Colonic mucosa (tissue), 4 donors: ENCODE data around the gene INPP5E. TPM values are rescaled to one million over a fixed set of nuclear protein-coding genes. Genes with fewer than 3 reads are reported as not detected.
A peak's percentile ranks its signal among the peaks of the same experiment; 100 is the strongest.

ENCODE experiments used
- DNase-seq: peaks from one replicate; pipeline ENCODE4 v3.0.0-alpha.2; 2020
- H3K27ac ChIP-seq: fragments of 200-600 bp; one replicate; pipeline ENCODE4 v1.8.0; 2021
- H3K27me3 ChIP-seq: fragments of 200-600 bp; one replicate; pipeline ENCODE4 v1.8.0; 2021
- H3K36me3 ChIP-seq: fragments of 200-600 bp; one replicate; pipeline ENCODE4 v1.8.0; 2021
- H3K4me1 ChIP-seq: fragments of 200-600 bp; one replicate; pipeline ENCODE4 v1.8.0; 2021; ENCODE audit warnings: mild to moderate bottlenecking
- H3K4me3 ChIP-seq: fragments of 200-600 bp; one replicate; pipeline ENCODE4 v1.8.0; 2021
- H3K9ac ChIP-seq, 2 donors: one replicate each; pipeline ENCODE4 v1.7.0; 2013; ENCODE audit warnings: control low read depth in 2 of 2, low read depth in 2 of 2, low read length in 2 of 2
- H3K9me3 ChIP-seq: fragments of 200-600 bp; one replicate; pipeline ENCODE4 v1.8.0; 2021
- CTCF ChIP-seq: fragments of 200-600 bp; IDR thresholded peaks from one replicate; pipeline ENCODE4 v1.8.0; 2022; ENCODE audit warnings: antibody characterized with exemption, mild to moderate bottlenecking
- intact Hi-C: fragments of 100-400 bp; cut with DNase I; formaldehyde crosslinking; loops from one replicate; pipeline ENCODE4 v1.14.1; 2022
- total RNA-seq, 2 donors: library from RNA; stranded (reverse); fragmentation: NEBNext Ultra II Directional in 1 of 2; extraction: Animal tissue kit (Norgen Biotek cat#: 25700) in 1 of 2; gene quantifications; one replicate each; pipeline ENCODE4 v1.2.1, GENCODE V29; 2021
- donor health status: healthy.
- donor health status: DM: no; HTN: no; CAD: no.
- donor health status: DM: no; HTN: no; CAD: no.

The INPP5E gene
- total RNA-seq, 2 donors from 2014 or later: 8.3 to 12.1 TPM

- no peak for DNase-seq
- intact Hi-C loops: no loop called here
These were observed 46.5 kb upstream of the INPP5E start for GRCh38 chr9:136486131-136486530.

GRCh38 chr9:136485049-136486045 lies 45.7 kb upstream of the INPP5E start:
- Histone ChIP-seq H3K4me1 (peaks cover 18% of the 10 kb centered on the region), H3K27ac (no peak overlapping the region), H3K9ac (no peak overlapping the region), H3K9me3 (no peaks in the 10 kb centered on the region), H3K4me3 (no peak overlapping the region), H3K27me3 (no peaks in the 10 kb centered on the region), H3K36me3 (no peaks in the 10 kb centered on the region)
- peak; percentile 90 for DNase-seq
- peak; percentile 89 for TF ChIP-seq CTCF
- intact Hi-C loops: no loop called here

More at GRCh38 chr9:136486131-136486530, 46.5 kb upstream of the INPP5E start:
- no peaks in the 10 kb centered on the region for H3K9me3 ChIP-seq
- H3K36me3 ChIP-seq: no peaks in the 10 kb centered on the region
- no peak overlapping the region for H3K27ac ChIP-seq
- no peaks in the 10 kb centered on the region for H3K27me3 ChIP-seq
- no peak overlapping the region for H3K9ac ChIP-seq
- H3K4me1 ChIP-seq: peaks cover 18% of the 10 kb centered on the region
- no peak for TF ChIP-seq CTCF
- H3K4me3 ChIP-seq: no peak overlapping the region

- TF ChIP-seq CTCF: no peak
- Histone ChIP-seq H3K9me3 (no peaks in the 10 kb centered on the region), H3K4me1 (peaks cover 18% of the 10 kb centered on the region), H3K4me3 (peak overlapping the region; percentile 68), H3K27me3 (no peaks in the 10 kb centered on the region), H3K27ac (peak overlapping the region; percentile 99), H3K36me3 (no peaks in the 10 kb centered on the region), H3K9ac (peak overlapping the region; percentile 60 to 85)
- peak; percentile 57 for DNase-seq
- intact Hi-C loops: loop anchor here (5.0 kb wide), 1 partner anchor 72 kb away; the partner anchor contains the start of genes ENTR1 and PMPCA
These were observed 44.8 kb upstream of the INPP5E start for GRCh38 chr9:136484153-136485048.

- peaks cover 18% of the 10 kb centered on the region for H3K4me1 ChIP-seq
These were observed 44.0 kb upstream of the INPP5E start for GRCh38 chr9:136483589-136484152.

More at GRCh38 chr9:136483589-136484152, 44.0 kb upstream of the INPP5E start:
- peak overlapping the region; percentile 99 for H3K27ac ChIP-seq
- peak; percentile 94 for DNase-seq
- H3K36me3 ChIP-seq: no peaks in the 10 kb centered on the region
- H3K9ac ChIP-seq: peak overlapping the region; percentile 75 to 85
- H3K4me3 ChIP-seq: peak overlapping the region; percentile 68
- no peaks in the 10 kb centered on the region for H3K27me3 ChIP-seq
- intact Hi-C loops: loop anchor here (5.0 kb wide), 1 partner anchor 71 kb away; the partner anchor contains the start of genes ENTR1 and PMPCA
- TF ChIP-seq CTCF: no peak
- no peaks in the 10 kb centered on the region for H3K9me3 ChIP-seq
